DOHH2 (cell line): ENCODE measurements around the gene GLI3.

Experiments used
- H3F3A ChIP-seq: fragments of 200-600 bp; sonication (generic), shearing (Covaris generic); 2 replicates; pipeline ENCODE4 v1.6.0; 2016; ENCODE audit warnings: antibody characterized with exemption, mild to moderate bottlenecking; ENCODE audit not compliant: control insufficient read depth, insufficient read depth
- H3K27ac ChIP-seq: fragments of 200-600 bp; sonication (generic); 2 replicates; pipeline ENCODE4 v1.5.1; 2014; ENCODE audit warnings: low read depth, mild to moderate bottlenecking, low read length, moderate library complexity
- H3K27me3 ChIP-seq: fragments of 200-600 bp; sonication (generic); 2 replicates; pipeline ENCODE4 v1.6.1; 2014; ENCODE audit warnings: mild to moderate bottlenecking, low read length, mixed read lengths; ENCODE audit not compliant: control insufficient read depth
- H3K36me3 ChIP-seq: fragments of 200-600 bp; sonication (generic); 2 replicates; pipeline ENCODE4 v1.6.1; 2014; ENCODE audit warnings: mild to moderate bottlenecking, low read length, moderate library complexity, mixed read lengths; ENCODE audit not compliant: control insufficient read depth
- H3K4me1 ChIP-seq: fragments of 200-600 bp; sonication (generic); 2 replicates; pipeline ENCODE4 v1.6.1; 2014; ENCODE audit warnings: mild to moderate bottlenecking, low read length, mixed read lengths; ENCODE audit not compliant: control insufficient read depth
- H3K4me2 ChIP-seq: fragments of 200-600 bp; sonication (generic); 2 replicates; pipeline ENCODE4 v1.6.0; 2014; ENCODE audit warnings: mild to moderate bottlenecking, low read length, moderate library complexity
- H3K4me3 ChIP-seq: fragments of 200-600 bp; sonication (generic); 2 replicates; pipeline ENCODE4 v1.5.1; 2014; ENCODE audit warnings: mild to moderate bottlenecking, low read length, mixed read lengths
- H3K79me2 ChIP-seq: fragments of 200-600 bp; sonication (generic); 2 replicates; pipeline ENCODE4 v1.6.1; 2014; ENCODE audit warnings: mild to moderate bottlenecking, low read length, mixed read lengths; ENCODE audit not compliant: control insufficient read depth
- H3K9me2 ChIP-seq: fragments of 200-600 bp; sonication (generic); replicated peaks from 2 replicates; pipeline ENCODE4 v1.6.1; 2014; ENCODE audit warnings: mild to moderate bottlenecking, low read length, mixed read lengths; ENCODE audit not compliant: control insufficient read depth
- H3K9me3 ChIP-seq: fragments of 200-600 bp; sonication (generic); 2 replicates; pipeline ENCODE4 v1.6.1; 2014; ENCODE audit warnings: antibody characterized with exemption, low read length, mixed read lengths; ENCODE audit not compliant: control insufficient read depth, insufficient read depth
- H4K20me1 ChIP-seq: fragments of 200-600 bp; sonication (generic); 2 replicates; pipeline ENCODE4 v1.6.0; 2014; ENCODE audit warnings: low read depth, mild to moderate bottlenecking, antibody characterized with exemption, low read length, moderate library complexity; ENCODE audit not compliant: control insufficient read depth, insufficient read depth
- CTCF ChIP-seq: fragments of 200-600 bp; sonication (generic); IDR thresholded peaks from one replicate; pipeline ENCODE4 v1.5.1; 2014; ENCODE audit warnings: antibody characterized with exemption, mild to moderate bottlenecking, low read depth, low read length; ENCODE audit not compliant: poor library complexity, severe bottlenecking
- EZH2phosphoT487 ChIP-seq: fragments of 200-600 bp; sonication (generic); IDR thresholded peaks from 2 replicates; pipeline ENCODE4 v1.6.1; 2017; ENCODE audit warnings: borderline replicate concordance, mild to moderate bottlenecking, antibody characterized with exemption, low read length, moderate library complexity, mixed read lengths

GLI3 gene

GRCh38 chr7:41996381-41997035, 240.5 kb downstream of the GLI3 start:
- Histone ChIP-seq H3K4me2 (no peak overlapping the region), H3K9me2 (no peaks in the 10 kb centered on the region), H3K4me3 (no peak overlapping the region), H4K20me1 (no peaks in the 10 kb centered on the region), H3F3A (no peaks in the 10 kb centered on the region), H3K27ac (no peak overlapping the region), H3K79me2 (no peaks in the 10 kb centered on the region), H3K9me3 (no peaks in the 10 kb centered on the region), H3K4me1 (peaks cover 5% of the 10 kb centered on the region; the same call in 1 of the 2 replicates), H3K27me3 (no peaks in the 10 kb centered on the region), H3K36me3 (no peaks in the 10 kb centered on the region)
- TF ChIP-seq EZH2phosphoT487: no peak
- TF ChIP-seq CTCF: no peak

GRCh38 chr7:41995632-41996271, 241.3 kb downstream of the GLI3 start:
- H3F3A ChIP-seq: no peaks in the 10 kb centered on the region
- no peaks in the 10 kb centered on the region for H3K9me2 ChIP-seq
- no peaks in the 10 kb centered on the region for H3K36me3 ChIP-seq
- H4K20me1 ChIP-seq: no peaks in the 10 kb centered on the region
- no peak overlapping the region for H3K27ac ChIP-seq
- no peak overlapping the region for H3K4me3 ChIP-seq
- no peaks in the 10 kb centered on the region for H3K9me3 ChIP-seq
- TF ChIP-seq CTCF: no peak
- no peak for TF ChIP-seq EZH2phosphoT487
- H3K4me1 ChIP-seq: peaks cover 5% of the 10 kb centered on the region; the same call in 1 of the 2 replicates
- no peaks in the 10 kb centered on the region for H3K79me2 ChIP-seq
- H3K4me2 ChIP-seq: no peak overlapping the region
- no peaks in the 10 kb centered on the region for H3K27me3 ChIP-seq

- peaks cover 5% of the 10 kb centered on the region; the same call in 1 of the 2 replicates for H3K4me1 ChIP-seq
- no peak overlapping the region for H3K27ac ChIP-seq
- H3K9me2 ChIP-seq: no peaks in the 10 kb centered on the region
- no peaks in the 10 kb centered on the region for H4K20me1 ChIP-seq
- no peaks in the 10 kb centered on the region for H3F3A ChIP-seq
- H3K36me3 ChIP-seq: no peaks in the 10 kb centered on the region
- no peaks in the 10 kb centered on the region for H3K9me3 ChIP-seq
- TF ChIP-seq EZH2phosphoT487 (no peak), CTCF (no peak)
- no peak overlapping the region for H3K4me3 ChIP-seq
- no peak overlapping the region for H3K4me2 ChIP-seq
- no peaks in the 10 kb centered on the region for H3K27me3 ChIP-seq
- no peaks in the 10 kb centered on the region for H3K79me2 ChIP-seq
Measured at GRCh38 chr7:41994746-41995110, 242.3 kb downstream of the GLI3 start.
